ENCODE results near the gene ATG16L2.

DNA sequence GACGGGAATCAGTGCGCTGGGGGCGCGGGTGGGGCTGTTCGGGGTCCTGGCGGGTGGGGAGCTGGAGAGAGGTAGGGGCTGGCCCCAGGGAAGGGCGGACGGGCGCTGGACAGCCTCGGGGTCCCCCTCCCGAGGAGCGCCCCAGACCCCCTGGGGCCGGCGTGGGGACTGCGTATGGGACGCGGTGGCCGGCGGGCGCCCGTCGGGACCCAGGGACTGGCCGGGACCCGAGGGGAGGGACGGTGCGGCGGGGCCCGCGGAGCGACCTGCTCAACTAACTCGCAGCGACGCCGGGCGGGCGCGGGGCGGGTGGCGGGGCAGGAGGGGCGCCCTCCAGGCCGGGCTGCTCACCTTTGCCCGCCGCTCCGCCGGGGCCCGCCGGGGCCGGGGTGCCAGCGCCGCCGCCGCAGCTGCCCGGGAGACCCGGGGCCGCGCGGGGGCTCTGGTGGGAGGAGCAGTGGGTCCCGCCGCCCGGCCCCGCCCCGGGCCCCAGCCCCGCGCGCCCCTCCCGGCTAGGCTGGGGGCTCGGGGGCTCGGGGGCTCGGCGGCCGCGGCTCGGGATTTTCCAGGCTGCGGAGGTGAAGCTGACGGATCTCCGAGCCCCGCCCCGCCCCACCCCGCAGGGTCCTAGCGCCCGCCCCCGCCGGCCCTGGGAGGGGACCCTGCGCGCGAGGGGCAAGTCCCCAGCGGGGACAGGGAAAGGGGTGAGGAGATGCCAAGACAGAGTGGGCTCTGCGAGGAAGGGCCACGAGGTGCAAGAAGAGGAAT lies 32.7 kb upstream of the ATG16L2 start:
- TF ChIP-seq POLR2AphosphoS5 (IDR thresholded peaks at IDR 0.05): no peak
- TF ChIP-seq, protein P1, sequence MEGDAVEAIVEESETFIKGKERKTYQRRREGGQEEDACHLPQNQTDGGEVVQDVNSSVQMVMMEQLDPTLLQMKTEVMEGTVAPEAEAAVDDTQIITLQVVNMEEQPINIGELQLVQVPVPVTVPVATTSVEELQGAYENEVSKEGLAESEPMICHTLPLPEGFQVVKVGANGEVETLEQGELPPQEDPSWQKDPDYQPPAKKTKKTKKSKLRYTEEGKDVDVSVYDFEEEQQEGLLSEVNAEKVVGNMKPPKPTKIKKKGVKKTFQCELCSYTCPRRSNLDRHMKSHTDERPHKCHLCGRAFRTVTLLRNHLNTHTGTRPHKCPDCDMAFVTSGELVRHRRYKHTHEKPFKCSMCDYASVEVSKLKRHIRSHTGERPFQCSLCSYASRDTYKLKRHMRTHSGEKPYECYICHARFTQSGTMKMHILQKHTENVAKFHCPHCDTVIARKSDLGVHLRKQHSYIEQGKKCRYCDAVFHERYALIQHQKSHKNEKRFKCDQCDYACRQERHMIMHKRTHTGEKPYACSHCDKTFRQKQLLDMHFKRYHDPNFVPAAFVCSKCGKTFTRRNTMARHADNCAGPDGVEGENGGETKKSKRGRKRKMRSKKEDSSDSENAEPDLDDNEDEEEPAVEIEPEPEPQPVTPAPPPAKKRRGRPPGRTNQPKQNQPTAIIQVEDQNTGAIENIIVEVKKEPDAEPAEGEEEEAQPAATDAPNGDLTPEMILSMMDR (IDR thresholded peaks at IDR 0.05; ENCODE audit: poor library complexity, severe bottlenecking): no peak
